Stimulated activated CD4-positive, alpha-beta T cell treated with anti-CD3 and anti-CD28 coated beads, Interleukin-1b, Interleukin-23, amount 100 ng/mL, for 4 hours (primary cell): ENCODE data around the gene GAP43.

ENCODE experiments used
- DNase-seq, 2 donors: peaks; one replicate each; pipeline ENCODE4 v3.0.0-alpha.2; 2020; ENCODE audit warnings: low read depth in 2 of 2

GAP43 gene

GRCh38 chr3:115760716-115761115 lies 137.4 kb downstream of the GAP43 start:
- no peak for DNase-seq

DNA sequence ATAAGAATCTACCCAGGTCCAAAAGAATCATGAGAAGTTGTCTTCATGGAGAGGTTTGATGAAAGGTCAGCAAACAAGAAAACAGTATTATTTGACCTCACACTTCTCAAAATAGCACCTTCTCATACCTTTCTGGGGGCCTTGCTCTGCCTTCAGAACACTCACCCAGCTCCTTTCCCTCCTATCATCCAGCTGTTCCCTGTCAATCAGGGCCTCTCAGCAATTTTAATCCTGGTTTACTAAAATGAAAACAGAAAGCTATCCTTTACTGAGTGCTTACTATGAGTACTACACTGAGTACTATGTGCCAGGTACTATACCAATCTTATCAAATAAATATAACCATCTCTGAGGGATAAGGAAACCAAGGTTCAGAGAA lies 138.6 kb downstream of the GAP43 start:
- no peak for DNase-seq

DNA sequence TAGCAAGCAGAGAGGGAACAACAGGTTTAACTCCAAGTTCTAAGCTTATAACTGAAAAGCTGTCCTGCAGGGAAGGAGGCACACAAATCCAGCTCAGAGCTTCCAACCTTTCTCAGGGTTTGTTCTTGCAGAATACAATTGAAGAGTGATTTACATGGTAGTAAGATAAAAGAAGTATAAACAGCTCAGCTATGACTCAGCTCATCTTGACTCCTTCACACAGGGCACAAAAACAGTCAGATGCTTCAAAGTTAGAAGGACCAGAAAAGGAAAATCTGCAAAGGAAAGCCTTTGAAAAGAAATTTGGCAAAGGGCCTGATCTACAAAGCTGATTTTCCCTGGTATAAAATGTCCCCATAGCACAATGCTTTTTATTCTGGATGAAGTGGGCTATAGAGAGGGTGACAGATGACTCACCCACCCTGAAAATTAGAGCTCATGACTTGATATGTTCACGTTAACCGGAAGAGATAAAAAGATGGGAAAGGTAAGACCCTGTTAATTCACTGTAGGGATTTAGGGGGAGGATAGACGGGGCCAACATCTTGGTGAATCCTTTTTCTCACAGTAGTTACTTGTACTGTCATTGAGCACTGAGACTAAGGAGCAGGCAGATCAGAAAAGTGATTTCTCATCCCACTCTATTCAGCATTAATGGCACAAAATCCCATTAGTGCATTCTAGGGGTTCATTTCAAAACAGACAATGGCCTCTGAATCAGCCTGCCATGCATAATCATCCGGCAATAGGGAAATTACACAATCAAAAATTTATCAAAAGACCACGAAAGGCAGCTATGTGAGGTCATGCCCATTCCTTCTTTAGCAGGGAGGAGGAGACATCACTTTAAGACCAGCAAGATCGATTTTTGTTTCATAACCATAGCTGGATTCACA lies 143.5 kb downstream of the GAP43 start:
- no peak for DNase-seq

- DNase-seq = no peak
Measured at GRCh38 chr3:115768661-115769060, 145.4 kb downstream of the GAP43 start.
